Erythroblast (primary cell): ENCODE measurements around the gene SAMD10.

ENCODE experiments used
- GATA1 ChIP-seq: IDR thresholded peaks from 2 replicates; pipeline ENCODE4 v1.6.1; 2011; ENCODE audit warnings: low read depth, mild to moderate bottlenecking, control low read depth, low read length, moderate library complexity
- POLR2A ChIP-seq: IDR thresholded peaks from 2 replicates; pipeline ENCODE4 v1.6.1; 2011; ENCODE audit warnings: mild to moderate bottlenecking, low read length

GRCh38 chr20:63956664-63957003 lies 22.8 kb downstream of the SAMD10 start:
- no peak for TF ChIP-seq POLR2A
- no peak for TF ChIP-seq GATA1
